Aorta (tissue), 5 donors: Measurements from ENCODE around the gene EVI5. TPM values are rescaled to one million over a fixed set of nuclear protein-coding genes. Genes with fewer than 3 reads are reported as not detected.
"Not testable (repeated sequence)": the region's sequence is repeated elsewhere in the genome, so short reads cannot be mapped to it uniquely, and the experiment has no call there.

Experiments used
- ATAC-seq: fragments of 200-7000 bp; cut with Tn5 transposase; one replicate; pipeline ENCODE4 v1.9.1; 2022; ENCODE audit warnings: moderate library complexity; ENCODE audit not compliant: low FRiP score
- DNase-seq, 2 donors: peaks; one replicate each; pipeline ENCODE4 v3.0.0-alpha.2; 2020
- H3K27ac ChIP-seq, 2 donors: one replicate each; pipeline ENCODE4 v1.5.1; 2013; ENCODE audit warnings: low read length in 2 of 2, mild to moderate bottlenecking in 2 of 2, moderate library complexity in 2 of 2, control low read depth in 1 of 2, inconsistent platforms in 1 of 2, low read depth in 1 of 2
- H3K27me3 ChIP-seq, 2 donors: one replicate each; pipeline ENCODE4 v1.6.1; 2013; ENCODE audit warnings: control low read depth in 1 of 2, low read length in 1 of 2, mild to moderate bottlenecking in 1 of 2, moderate library complexity in 1 of 2; ENCODE audit not compliant: insufficient read depth in 2 of 2, control insufficient read depth in 1 of 2
- H3K36me3 ChIP-seq, 2 donors: one replicate each; pipeline ENCODE4 v1.6.1; 2013; ENCODE audit warnings: control low read depth in 1 of 2, low read length in 1 of 2, mild to moderate bottlenecking in 1 of 2; ENCODE audit not compliant: insufficient read depth in 2 of 2, control insufficient read depth in 1 of 2
- H3K4me1 ChIP-seq, 2 donors: one replicate each; pipeline ENCODE4 v1.6.1; 2013; ENCODE audit warnings: low read length in 2 of 2, control low read depth in 1 of 2, mild to moderate bottlenecking in 1 of 2, moderate library complexity in 1 of 2; ENCODE audit not compliant: insufficient read depth in 2 of 2, control insufficient read depth in 1 of 2
- H3K4me3 ChIP-seq, 2 donors: one replicate each; pipeline ENCODE4 v1.5.1; 2013; ENCODE audit warnings: low read length in 2 of 2, control low read depth in 1 of 2, mild to moderate bottlenecking in 1 of 2
- H3K9me3 ChIP-seq: one replicate; pipeline ENCODE4 v1.6.1; 2013; ENCODE audit warnings: mild to moderate bottlenecking, low read length; ENCODE audit not compliant: control insufficient read depth
- WGBS, 2 donors: extraction: QIAGEN DNeasy Blood & Tissue Kit; methylation state at CpG; one replicate each; pipeline ENCODE4 v1.1.7; 2013; 5-methylcytosine and 5-hydroxymethylcytosine counted together
- intact Hi-C, 2 donors: fragments of 100-400 bp; cut with DNase I; formaldehyde crosslinking; loops; one replicate each; pipeline versions ENCODE4 v1.14.2 to v1.15.0; 2022
- polyA plus RNA-seq, 2 donors: library from polyadenylated mRNA; stranded (reverse); fragments of 200-250 nt; gene quantifications; one replicate each; pipeline ENCODE4 v1.2.3, GENCODE V29; 2013
- total RNA-seq, 2 donors: library from RNA; stranded (reverse); fragmentation: NEBNext Ultra II Directional; extraction: Animal tissue kit (Norgen Biotek cat#: 25700); gene quantifications; one replicate each; pipeline ENCODE4 v1.2.1, GENCODE V29; 2021
- donor health status: healthy with polysubstance abuse.
- donor health status: Bipolar disorder and iron deficiency.
- donor health status: DM: no; HTN: no; CAD: no.
- donor health status: DM: no; HTN: no; CAD: no.
- donor health status: DM: yes; HTN: yes; CAD: no.

Gene EVI5
- total and polyA plus RNA-seq, 4 donors, result 8.3 to 54.7 (median 29.0) TPM

DNA sequence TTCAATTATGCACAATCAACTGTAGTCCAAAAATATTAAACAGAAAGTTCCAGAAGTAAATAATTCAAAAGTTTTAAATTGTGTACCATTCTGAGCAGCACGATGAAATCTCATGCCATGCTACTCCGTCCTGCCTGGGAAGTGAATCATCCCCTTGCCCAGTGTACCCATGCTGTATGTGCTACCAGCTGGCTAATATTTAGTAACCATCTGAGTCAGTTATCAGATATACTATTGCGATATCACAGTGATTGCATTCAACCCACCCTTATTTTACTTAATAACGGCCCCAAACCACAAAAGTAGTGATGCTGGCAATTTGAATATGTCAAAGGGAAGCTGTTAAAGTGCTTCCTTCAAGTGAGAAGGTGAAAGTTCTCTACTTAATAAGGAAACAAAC is 56.2 kb downstream of the EVI5 start:
- 89 to 95% methylated on average over 4 of the region's 4 CpGs for WGBS, 2 donors
- Histone ChIP-seq H3K9me3 (no peaks in the 10 kb centered on the region), H3K4me1 (no peaks in the 10 kb centered on the region), H3K27me3 (no peaks in the 10 kb centered on the region), H3K36me3 (peaks cover 2 to 3% of the 10 kb centered on the region in 2 donors), H3K4me3 (no peak overlapping the region), H3K27ac (no peak overlapping the region)
- DNase-seq (no peak), ATAC-seq (no peak)
- intact Hi-C loops, result no loop called here

DNA sequence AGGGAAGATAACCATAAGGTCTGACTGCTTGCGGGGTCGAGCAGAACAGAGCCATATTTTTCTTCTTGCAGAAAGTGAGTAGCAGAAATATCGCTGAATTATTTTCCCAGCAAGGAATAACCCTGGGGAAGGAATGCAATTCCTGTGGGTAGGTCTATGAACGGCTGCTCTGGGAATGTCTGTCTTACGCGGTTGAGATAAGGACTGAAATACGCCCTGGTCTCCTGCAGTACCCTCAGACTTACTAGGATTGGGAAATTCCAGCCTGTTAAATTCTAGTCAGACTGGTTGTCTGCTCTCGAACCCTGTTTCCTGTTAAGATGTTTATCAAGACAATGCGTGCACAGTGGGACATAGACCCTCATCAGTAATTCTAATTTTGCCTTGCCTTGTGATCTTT is 61.2 kb downstream of the EVI5 start:
- H3K4me1 ChIP-seq, H3K27me3 ChIP-seq, DNase-seq, ATAC-seq, H3K4me3 ChIP-seq, H3K27ac ChIP-seq, H3K36me3 ChIP-seq, H3K9me3 ChIP-seq, intact Hi-C loops: not testable (repeated sequence)
- 62 to 71% methylated on average over 9 of the region's 9 CpGs for whole genome bisulfite sequencing, 2 donors

DNA sequence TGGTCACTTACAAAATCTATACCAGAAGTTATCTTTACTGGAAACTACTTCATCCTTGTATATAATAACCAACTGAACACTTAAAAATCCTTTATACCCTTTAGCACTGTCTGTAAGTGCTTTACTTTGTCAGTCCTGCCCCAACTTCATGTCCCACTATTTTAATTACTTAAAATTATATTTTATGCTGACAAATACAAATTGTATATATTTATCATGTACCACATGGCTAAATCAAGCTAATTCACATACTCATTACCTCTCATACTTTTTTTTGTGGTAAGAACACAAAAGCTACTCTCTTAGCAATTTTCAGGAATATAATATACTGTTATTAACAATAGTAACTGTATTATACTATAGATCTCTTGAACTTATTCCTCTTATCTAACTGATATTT is 63.0 kb downstream of the EVI5 start:
- no peaks in the 10 kb centered on the region for H3K27me3 ChIP-seq
- intact Hi-C loops, result no loop called here
- no peaks in the 10 kb centered on the region for H3K9me3 ChIP-seq
- no peak overlapping the region for H3K4me3 ChIP-seq
- no peak for ATAC-seq
- peaks cover 0 to 3% of the 10 kb centered on the region in 2 donors for H3K36me3 ChIP-seq
- H3K4me1 ChIP-seq, result no peaks in the 10 kb centered on the region
- H3K27ac ChIP-seq, result no peak overlapping the region
- no peak for DNase-seq

DNA sequence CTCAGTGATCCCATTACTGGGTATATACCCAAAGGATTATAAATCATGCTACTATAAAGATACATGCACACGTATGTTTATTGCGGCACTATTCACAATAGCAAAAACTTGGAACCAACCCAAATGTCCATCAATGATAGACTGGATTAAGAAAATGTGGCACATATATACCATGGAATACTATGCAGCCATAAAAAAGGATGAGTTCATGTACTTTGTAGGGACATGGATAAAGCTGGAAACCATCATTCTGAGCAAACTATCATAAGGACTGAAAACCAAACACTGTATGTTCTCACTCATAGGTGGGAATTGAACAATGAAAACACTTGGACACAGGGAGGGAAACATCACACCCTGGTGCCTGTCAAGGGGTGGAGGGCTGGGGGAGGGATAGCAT is 63.8 kb downstream of the EVI5 start:
- H3K27ac ChIP-seq, H3K4me1 ChIP-seq, ATAC-seq, H3K27me3 ChIP-seq, intact Hi-C loops, DNase-seq, H3K4me3 ChIP-seq, H3K9me3 ChIP-seq, H3K36me3 ChIP-seq: not testable (repeated sequence)
- WGBS, 2 donors, result 100% methylated on average over 1 to 2 of the region's 2 CpGs

DNA sequence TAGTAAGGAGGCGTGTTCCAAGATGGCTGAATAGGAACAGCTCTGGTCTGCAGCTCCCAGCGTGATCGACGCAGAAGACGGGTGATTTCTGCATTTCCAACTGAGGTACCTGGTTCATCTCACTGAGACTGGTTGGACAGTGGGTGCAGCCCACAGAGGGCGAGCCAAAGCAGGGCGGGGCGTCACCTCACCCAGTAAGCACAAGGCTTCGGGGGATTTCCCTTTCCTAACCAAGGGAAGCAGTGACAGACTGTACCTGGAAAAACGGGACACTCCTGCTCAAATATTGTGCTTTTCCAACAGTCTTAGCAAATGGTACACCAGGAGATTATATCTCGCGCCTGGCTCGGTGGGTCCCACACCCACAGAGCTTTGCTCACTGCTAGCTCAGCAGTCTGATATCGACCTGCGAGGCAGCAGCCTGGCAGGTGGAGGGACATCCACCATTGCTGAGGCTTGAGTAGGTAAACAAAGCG is 69.4 kb downstream of the EVI5 start:
- H3K4me3 ChIP-seq, H3K27ac ChIP-seq, DNase-seq, intact Hi-C loops, H3K4me1 ChIP-seq, ATAC-seq, H3K36me3 ChIP-seq, H3K9me3 ChIP-seq, H3K27me3 ChIP-seq: not testable (repeated sequence)
- WGBS, 2 donors, result 96 to 99% methylated on average over 16 of the region's 16 CpGs

DNA sequence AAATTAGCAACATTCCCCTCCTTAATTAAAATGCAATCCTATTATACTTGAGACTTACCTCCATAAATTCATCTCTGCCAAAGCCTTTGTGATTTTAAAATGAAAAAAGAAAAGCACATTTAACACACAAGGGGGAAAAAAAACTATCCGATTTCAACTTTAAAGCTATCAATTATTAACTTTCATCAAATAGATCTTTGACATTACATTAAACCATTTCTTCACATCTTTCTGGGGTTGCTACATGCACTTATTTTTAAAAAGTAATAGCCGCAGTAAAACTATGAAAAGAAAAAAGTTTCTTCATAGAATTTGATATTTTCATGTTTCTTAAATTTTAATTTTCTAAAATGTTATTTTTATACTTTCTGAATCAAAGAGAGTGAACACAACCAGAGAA is 71.0 kb downstream of the EVI5 start:
- Histone ChIP-seq H3K27ac (no peak overlapping the region), H3K36me3 (no peaks in the 10 kb centered on the region), H3K27me3 (no peaks in the 10 kb centered on the region), H3K4me1 (no peaks in the 10 kb centered on the region), H3K9me3 (no peaks in the 10 kb centered on the region), H3K4me3 (no peak overlapping the region)
- no peak for ATAC-seq
- intact Hi-C loops, result no loop called here
- DNase-seq, result no peak
- WGBS, 2 donors, result 93 to 95% methylated on average over 2 of the region's 2 CpGs

DNA sequence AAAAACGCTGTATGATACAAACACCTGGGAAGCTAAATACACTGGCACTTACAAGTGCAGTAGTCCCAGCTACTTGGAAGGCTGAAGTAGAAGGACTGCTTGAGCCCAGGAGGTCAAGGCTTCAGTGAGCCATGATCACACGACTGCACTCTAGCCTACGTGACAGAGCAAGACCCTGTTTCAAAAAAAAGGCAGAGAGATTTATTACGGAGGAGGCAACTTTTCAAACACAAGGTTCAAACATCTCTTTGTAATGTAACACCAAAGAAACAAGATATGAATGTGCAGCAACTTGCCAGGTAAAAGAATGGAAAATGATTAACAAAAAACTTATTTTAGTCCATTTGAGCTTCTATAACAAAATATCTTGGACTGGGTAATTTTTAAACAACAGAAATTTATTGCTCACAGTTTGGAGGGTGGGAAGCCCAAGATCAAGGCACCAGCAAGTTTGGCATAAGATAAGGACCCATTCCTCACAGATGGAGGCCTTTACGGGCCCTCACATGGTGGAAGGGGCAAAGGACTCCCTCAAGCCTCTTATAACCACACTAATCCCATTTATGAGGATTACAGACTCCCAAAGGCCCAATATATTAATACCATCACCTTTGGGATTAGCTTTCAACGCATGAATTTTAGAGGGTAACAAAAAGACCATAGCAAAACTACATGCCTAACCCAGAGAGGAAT is 73.3 kb downstream of the EVI5 start:
- ATAC-seq (no peak), DNase-seq (no peak)
- WGBS, 2 donors, result 64 to 65% methylated on average over 6 of the region's 6 CpGs
- Histone ChIP-seq H3K27me3 (no peaks in the 10 kb centered on the region), H3K27ac (no peak overlapping the region), H3K4me1 (no peaks in the 10 kb centered on the region), H3K9me3 (no peaks in the 10 kb centered on the region), H3K36me3 (no peaks in the 10 kb centered on the region), H3K4me3 (no peak overlapping the region)
- intact Hi-C loops, result no loop called here

DNA sequence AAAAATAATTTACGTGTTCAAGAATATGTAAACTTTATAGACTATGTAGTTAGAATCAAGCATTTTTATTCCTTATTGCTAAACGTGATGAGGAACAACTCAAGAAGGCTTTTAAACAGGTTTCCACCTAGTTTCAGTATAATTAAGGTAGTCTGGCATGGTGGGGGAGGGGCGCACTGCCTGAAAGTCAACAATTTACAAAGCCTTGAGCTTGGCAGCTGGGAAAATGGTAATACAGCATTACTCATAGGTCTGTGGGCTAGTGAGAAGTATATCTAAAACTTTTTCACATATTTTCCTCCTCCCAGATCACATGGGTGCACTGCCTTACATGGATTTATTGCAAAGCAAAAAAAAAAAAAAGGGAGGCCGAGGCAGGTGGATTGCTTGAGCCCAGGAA is 75.2 kb downstream of the EVI5 start:
- no peak overlapping the region for H3K4me3 ChIP-seq
- WGBS, 2 donors, result 77 to 82% methylated on average over 4 of the region's 4 CpGs
- no peaks in the 10 kb centered on the region for H3K36me3 ChIP-seq
- H3K27ac ChIP-seq, result no peak overlapping the region
- intact Hi-C loops, result no loop called here
- ATAC-seq (no peak), DNase-seq (no peak)
- H3K9me3 ChIP-seq, result no peaks in the 10 kb centered on the region
- H3K27me3 ChIP-seq, result no peaks in the 10 kb centered on the region
- H3K4me1 ChIP-seq, result no peaks in the 10 kb centered on the region

DNA sequence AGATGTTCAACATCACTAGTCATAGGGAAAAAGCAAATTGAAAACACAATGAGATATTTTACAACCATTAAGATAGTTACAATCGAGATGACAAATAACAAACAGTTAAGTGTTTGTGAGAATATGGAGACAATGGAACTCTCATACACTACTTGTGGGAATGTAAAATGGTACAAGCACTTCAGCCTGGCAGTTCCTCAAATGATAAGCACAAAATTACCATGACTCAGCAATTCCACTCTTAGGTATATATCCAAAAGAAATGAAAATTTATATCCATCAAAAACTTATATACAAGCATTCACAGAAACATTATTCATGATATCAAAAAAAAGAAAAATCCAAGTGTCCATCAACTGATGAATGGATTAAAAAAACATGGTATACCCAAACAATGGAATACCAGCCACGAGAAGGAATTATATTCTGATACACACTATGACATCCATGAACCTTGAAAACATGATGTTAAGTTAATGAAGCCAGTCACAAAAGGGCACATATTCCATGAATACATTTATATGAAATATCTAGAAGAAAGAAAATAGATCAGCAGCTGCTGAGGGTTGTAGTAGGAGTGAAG is 76.4 kb downstream of the EVI5 start:
- intact Hi-C loops, result no loop called here
- DNase-seq (no peak), ATAC-seq (no peak)
- 80 to 89% methylated on average over 2 of the region's 2 CpGs for WGBS, 2 donors
- H3K27ac ChIP-seq, result no peak overlapping the region
- no peaks in the 10 kb centered on the region for H3K4me1 ChIP-seq
- no peak overlapping the region for H3K4me3 ChIP-seq
- H3K27me3 ChIP-seq, result no peaks in the 10 kb centered on the region
- no peaks in the 10 kb centered on the region for H3K9me3 ChIP-seq
- H3K36me3 ChIP-seq, result no peaks in the 10 kb centered on the region
